ENCODE measurements around the gene POLRMT. TPM values are rescaled to one million over a fixed set of nuclear protein-coding genes. Genes with fewer than 3 reads are reported as not detected.

Gene POLRMT
- total RNA-seq, 4 donors from 2014 or later: 37.8 to 61.1 (median 46.9) TPM

GRCh38 chr19:679418-680286, 46.3 kb upstream of the POLRMT start:
- intact Hi-C loops (cut with DNase I; ENCODE audit: low total_unique reads): no loop called here
- peak overlapping the region; percentile 82 for H3K4me3 ChIP-seq (ENCODE audit: low read depth, poor library complexity, severe bottlenecking)
- peak in 1 of 2 donors; percentile 95 for DNase-seq (ENCODE audit: low spot score in 2 of 2)
- TF ChIP-seq POLR2A (IDR thresholded peaks at IDR 0.05): no peak
- TF ChIP-seq, protein P1, sequence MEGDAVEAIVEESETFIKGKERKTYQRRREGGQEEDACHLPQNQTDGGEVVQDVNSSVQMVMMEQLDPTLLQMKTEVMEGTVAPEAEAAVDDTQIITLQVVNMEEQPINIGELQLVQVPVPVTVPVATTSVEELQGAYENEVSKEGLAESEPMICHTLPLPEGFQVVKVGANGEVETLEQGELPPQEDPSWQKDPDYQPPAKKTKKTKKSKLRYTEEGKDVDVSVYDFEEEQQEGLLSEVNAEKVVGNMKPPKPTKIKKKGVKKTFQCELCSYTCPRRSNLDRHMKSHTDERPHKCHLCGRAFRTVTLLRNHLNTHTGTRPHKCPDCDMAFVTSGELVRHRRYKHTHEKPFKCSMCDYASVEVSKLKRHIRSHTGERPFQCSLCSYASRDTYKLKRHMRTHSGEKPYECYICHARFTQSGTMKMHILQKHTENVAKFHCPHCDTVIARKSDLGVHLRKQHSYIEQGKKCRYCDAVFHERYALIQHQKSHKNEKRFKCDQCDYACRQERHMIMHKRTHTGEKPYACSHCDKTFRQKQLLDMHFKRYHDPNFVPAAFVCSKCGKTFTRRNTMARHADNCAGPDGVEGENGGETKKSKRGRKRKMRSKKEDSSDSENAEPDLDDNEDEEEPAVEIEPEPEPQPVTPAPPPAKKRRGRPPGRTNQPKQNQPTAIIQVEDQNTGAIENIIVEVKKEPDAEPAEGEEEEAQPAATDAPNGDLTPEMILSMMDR (IDR thresholded peaks at IDR 0.05): no peak
- WGBS, 2 donors: 6 to 16% methylated on average over 19 to 34 of the region's 69 CpGs

DNA sequence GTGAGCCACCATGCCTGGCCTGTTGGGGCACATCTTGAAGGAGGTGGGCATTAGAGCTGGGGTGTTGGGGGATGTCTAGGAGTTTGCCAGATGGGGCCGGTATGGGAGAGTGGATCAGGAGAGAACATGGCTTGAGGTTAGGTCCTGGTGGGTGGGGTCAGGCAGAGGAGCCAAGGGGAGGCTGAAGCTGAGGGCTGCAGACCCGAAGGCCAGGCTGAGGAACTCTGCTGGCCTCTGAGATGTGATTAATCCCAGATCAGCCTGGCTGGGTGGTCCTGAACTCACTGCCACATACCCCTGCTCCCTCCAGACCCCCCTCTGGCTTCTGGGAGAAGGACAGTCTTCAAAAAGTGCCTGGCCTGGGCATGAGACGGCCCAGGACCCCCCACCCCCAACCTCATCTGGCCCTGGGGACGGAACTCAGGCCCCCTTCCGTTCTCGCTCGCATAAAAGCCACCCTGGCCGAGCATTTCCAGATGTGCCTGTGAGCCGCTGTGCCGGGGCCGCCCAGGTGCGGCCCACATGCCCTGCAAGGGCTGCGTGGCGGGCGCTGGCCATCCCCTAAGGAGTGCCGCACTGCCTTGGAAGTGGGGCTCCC, 45.6 kb upstream of the POLRMT start:
- no peak for DNase-seq (ENCODE audit: low spot score in 2 of 2)
- TF ChIP-seq, protein P1 (IDR thresholded peaks at IDR 0.05): no peak
- TF ChIP-seq POLR2A (IDR thresholded peaks at IDR 0.05): no peak
- intact Hi-C loops (cut with DNase I; ENCODE audit: low total_unique reads): no loop called here
- H3K4me3 ChIP-seq (ENCODE audit: low read depth, poor library complexity, severe bottlenecking): no peak overlapping the region
- WGBS, 2 donors: 84 to 90% methylated on average over 9 to 15 of the region's 16 CpGs

DNA sequence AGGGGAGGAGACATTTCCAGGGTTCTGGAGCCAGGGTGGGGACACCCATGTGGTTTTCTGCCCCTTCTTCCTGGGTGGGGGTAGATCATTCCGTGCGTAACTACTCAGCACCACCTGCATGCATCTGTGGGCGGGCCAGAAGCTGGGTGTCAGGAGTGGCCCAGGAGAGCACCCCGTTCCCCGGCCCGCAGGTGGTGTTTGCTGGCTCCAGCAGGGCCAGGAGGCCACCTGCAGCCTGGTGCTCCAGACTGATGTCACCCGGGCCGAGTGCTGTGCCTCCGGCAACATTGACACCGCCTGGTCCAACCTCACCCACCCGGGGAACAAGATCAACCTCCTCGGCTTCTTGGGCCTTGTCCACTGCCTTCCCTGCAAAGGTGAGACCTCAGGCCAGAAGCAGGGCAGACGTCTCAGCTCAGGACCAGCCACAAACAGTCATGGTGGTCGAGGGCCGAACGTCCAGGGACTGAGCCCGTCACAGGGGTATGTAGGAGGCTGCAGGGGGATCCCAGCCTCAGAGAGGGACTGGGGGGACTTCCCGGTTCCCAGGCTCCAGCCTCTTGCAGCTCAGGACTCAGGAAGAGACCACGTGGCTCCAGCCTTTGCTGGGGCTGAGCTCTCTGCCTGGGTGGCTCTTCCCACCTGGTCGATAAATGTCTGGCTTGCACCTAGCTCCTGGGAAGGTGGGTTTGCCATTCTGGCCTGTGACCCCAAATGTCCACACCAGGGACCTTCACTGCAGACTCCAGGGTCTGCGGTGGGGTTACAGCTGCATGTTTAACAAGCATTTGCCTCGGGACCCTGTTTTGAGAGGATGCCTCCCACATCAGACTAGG, 44.5 kb upstream of the POLRMT start:
- H3K4me3 ChIP-seq (ENCODE audit: low read depth, poor library complexity, severe bottlenecking): no peak overlapping the region
- intact Hi-C loops (cut with DNase I; ENCODE audit: low total_unique reads): no loop called here
- no peak for TF ChIP-seq POLR2A (IDR thresholded peaks at IDR 0.05)
- TF ChIP-seq, protein P1 (IDR thresholded peaks at IDR 0.05): no peak
- 34 to 41% methylated on average over 10 to 18 of the region's 22 CpGs for WGBS, 2 donors
- DNase-seq (ENCODE audit: low spot score in 2 of 2): peak in 1 of 2 donors; percentile 88

DNA sequence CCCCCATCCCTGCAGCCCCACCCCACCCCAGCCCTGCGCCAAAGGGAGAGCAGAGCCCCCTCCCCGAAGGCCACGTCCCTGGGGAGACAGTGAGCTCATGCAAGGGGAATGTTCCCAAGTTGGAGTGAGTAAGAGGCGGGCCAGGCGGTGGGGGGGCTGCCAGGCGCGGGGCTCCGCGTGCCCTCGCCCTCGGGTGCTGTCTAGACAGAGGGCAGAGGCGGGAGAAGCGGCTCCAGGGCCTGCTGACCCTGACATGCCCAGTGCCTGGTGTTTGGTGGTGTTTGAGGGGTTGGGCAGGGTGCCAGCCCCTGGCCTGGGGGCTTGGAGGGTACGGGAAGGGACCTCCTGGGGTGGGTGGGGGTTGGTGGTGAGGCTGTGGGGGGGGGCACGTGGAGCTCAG, 43.9 kb upstream of the POLRMT start:
- H3K4me3 ChIP-seq (ENCODE audit: low read depth, poor library complexity, severe bottlenecking): peak overlapping the region; percentile 44
- WGBS, 2 donors: 4 to 10% methylated on average over 10 to 14 of the region's 15 CpGs
- TF ChIP-seq, protein P1 (IDR thresholded peaks at IDR 0.05): no peak
- TF ChIP-seq POLR2A (IDR thresholded peaks at IDR 0.05): no peak
- intact Hi-C loops (cut with DNase I; ENCODE audit: low total_unique reads): no loop called here
- DNase-seq (ENCODE audit: low spot score in 2 of 2): peak in 1 of 2 donors; percentile 96

DNA sequence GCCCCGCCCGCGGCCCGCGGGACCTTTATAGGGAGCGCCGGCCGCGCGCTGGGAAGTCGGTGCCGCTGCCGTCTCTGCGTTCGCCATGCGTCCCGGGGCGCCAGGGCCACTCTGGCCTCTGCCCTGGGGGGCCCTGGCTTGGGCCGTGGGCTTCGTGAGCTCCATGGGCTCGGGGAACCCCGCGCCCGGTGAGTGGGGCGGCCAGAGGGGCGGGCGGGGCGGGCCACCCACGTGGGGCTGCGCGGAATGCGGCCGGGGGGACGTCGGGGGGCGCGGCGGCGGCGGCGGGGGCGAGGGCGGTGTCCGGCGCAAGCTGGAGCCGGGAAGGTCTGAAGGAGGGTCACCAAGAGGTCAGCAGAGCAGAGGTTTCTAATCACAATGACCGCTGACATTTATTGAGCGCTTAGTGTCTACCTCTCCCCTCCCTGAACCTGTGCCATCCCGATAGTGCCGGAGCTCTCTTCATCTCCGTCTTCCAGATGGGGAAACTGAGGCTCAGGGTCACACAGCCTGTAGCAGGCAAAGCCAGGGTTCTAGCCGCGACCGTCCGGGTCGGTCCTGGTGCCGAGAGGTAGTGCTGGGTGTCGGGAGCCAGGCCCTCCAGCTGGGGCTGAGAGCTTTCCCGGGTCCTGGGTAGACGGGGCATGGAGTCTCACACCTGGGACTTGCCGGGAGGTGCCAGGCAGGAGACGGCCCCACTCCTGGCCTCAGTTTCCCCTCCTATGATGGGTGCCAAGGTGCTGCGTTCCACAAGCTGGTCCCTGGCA, 43.2 kb upstream of the POLRMT start, which contains the start of gene FSTL3:
TSS of gene FSTL3 (plus strand) at position 54 of the 767 bp plus-strand sequence. CDS start at position 86, 32 bp downstream.
- DNase-seq (ENCODE audit: low spot score in 2 of 2): no peak
- no peak for TF ChIP-seq POLR2A (IDR thresholded peaks at IDR 0.05)
- TF ChIP-seq, protein P1 (IDR thresholded peaks at IDR 0.05): no peak
- WGBS, 2 donors: 2 to 5% methylated on average over 30 to 50 of the region's 63 CpGs
- peak within 1 kb of the TSS; percentile 44 for H3K4me3 ChIP-seq (ENCODE audit: low read depth, poor library complexity, severe bottlenecking)
- intact Hi-C loops (cut with DNase I; ENCODE audit: low total_unique reads): no loop called here
